Vagina (tissue), 2 donors: ENCODE measurements around the gene TNS1.

Source experiments
- POLR2A ChIP-seq, 2 donors: fragments of 450-650 bp; IDR thresholded peaks; one replicate each; pipeline ENCODE4 v1.6.1; 2017; ENCODE audit warnings: antibody characterized with exemption in 2 of 2, mild to moderate bottlenecking in 2 of 2, moderate library complexity in 2 of 2
- TF ChIP-seq, protein P1 (sequence below), 3 experiments: fragments of 450-650 bp in 2 of 3; fragments of 200-600 bp in 1 of 3; sonication (generic) in 1 of 3; IDR thresholded peaks; one replicate each; pipeline ENCODE4 v1.5.1; 2017 to 2019; ENCODE audit warnings: antibody characterized with exemption in 3 of 3, mild to moderate bottlenecking in 2 of 3, moderate library complexity in 2 of 3

DNA sequence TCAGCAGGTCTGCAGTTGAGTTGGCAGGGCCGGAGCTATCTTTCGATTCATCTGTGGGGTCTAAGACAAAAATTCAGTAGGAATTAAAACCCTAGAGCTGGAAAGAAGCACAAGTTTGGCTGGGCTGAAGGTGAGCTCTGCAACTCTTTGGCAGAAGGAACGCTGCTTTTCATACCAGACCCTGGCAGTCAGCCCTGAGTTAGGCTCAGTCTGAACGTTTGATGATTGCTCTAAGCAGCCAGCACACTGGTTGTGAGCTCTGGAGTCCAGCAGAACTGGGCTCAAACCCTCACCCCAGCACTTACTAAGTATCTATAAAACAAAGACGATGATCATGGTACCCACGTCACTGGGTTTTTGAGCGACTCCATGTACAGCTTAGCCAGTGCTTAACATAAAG is 192.5 kb downstream of the TNS1 start:
- TF ChIP-seq, protein P1, sequence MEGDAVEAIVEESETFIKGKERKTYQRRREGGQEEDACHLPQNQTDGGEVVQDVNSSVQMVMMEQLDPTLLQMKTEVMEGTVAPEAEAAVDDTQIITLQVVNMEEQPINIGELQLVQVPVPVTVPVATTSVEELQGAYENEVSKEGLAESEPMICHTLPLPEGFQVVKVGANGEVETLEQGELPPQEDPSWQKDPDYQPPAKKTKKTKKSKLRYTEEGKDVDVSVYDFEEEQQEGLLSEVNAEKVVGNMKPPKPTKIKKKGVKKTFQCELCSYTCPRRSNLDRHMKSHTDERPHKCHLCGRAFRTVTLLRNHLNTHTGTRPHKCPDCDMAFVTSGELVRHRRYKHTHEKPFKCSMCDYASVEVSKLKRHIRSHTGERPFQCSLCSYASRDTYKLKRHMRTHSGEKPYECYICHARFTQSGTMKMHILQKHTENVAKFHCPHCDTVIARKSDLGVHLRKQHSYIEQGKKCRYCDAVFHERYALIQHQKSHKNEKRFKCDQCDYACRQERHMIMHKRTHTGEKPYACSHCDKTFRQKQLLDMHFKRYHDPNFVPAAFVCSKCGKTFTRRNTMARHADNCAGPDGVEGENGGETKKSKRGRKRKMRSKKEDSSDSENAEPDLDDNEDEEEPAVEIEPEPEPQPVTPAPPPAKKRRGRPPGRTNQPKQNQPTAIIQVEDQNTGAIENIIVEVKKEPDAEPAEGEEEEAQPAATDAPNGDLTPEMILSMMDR (IDR thresholded peaks at IDR 0.05): no peak
- no peak for TF ChIP-seq POLR2A (IDR thresholded peaks at IDR 0.05)
